AG04449 (cell line): ENCODE data around the gene PARP9.
A peak's percentile ranks its signal among the peaks of the same experiment; 100 is the strongest.

ENCODE experiments used
- CTCF ChIA-PET: fragments of 350-600 bp; formaldehyde crosslinking; extraction: SDS; loops from one replicate; lab custom pipeline; 2021; ENCODE audit warnings: antibody characterized with exemption; lab: Yijun Ruan, JAX
- POLR2A ChIA-PET: fragments of 400-600, 350-600 bp; formaldehyde crosslinking; extraction: SDS; loops from one replicate; lab custom pipeline; 2020; ENCODE audit warnings: antibody characterized with exemption, inconsistent platforms; lab: Yijun Ruan, JAX
- DNase-seq: peaks from one replicate; pipeline ENCODE4 v3.0.0-alpha.2; 2010; ENCODE audit warnings: low read depth, low spot score
- H3K4me3 ChIP-seq: 2 replicates; pipeline ENCODE4 v1.5.1; 2011; ENCODE audit warnings: low read depth, mild to moderate bottlenecking, control low read depth, low read length
- TF ChIP-seq, protein P1 (sequence below): IDR thresholded peaks from one replicate; pipeline ENCODE4 v1.5.1; 2011; ENCODE audit warnings: mild to moderate bottlenecking, moderate library complexity, low read length, control low read depth, inconsistent platforms; ENCODE audit not compliant: insufficient read depth; ENCODE audit errors: missing control alignments

The PARP9 gene

DNA sequence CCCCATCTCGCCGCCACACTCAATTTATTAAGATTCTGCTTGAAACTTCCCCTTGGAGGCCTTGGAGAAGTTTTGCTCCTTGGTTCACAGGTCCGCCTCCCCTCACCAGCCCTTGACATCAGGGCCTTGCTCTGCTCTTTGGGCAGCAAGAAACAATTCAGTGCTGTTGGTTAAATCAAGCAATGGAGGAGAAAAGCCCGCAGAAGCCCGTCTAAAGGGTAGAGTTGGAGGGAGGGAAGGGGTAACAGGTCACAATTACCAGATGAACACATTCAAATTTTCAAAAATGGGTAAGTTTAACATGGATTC is 429 bp downstream of the PARP9 start:
- POLR2A ChIA-PET, result interaction anchor here (1.0 to 1.1 kb wide), 2 partner anchors 115 to 117 kb away, joined by 3 to 6 read pairs; partner anchors contain the start of gene PARP14
- CTCF ChIA-PET, result interaction anchor here (0.8 to 12.1 kb wide), 4 partner anchors 10 to 115 kb away, joined by 3 to 181 read pairs (median 4); partner anchors contain the start of gene PARP14
- TF ChIP-seq, protein P1, sequence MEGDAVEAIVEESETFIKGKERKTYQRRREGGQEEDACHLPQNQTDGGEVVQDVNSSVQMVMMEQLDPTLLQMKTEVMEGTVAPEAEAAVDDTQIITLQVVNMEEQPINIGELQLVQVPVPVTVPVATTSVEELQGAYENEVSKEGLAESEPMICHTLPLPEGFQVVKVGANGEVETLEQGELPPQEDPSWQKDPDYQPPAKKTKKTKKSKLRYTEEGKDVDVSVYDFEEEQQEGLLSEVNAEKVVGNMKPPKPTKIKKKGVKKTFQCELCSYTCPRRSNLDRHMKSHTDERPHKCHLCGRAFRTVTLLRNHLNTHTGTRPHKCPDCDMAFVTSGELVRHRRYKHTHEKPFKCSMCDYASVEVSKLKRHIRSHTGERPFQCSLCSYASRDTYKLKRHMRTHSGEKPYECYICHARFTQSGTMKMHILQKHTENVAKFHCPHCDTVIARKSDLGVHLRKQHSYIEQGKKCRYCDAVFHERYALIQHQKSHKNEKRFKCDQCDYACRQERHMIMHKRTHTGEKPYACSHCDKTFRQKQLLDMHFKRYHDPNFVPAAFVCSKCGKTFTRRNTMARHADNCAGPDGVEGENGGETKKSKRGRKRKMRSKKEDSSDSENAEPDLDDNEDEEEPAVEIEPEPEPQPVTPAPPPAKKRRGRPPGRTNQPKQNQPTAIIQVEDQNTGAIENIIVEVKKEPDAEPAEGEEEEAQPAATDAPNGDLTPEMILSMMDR, result no peak
- no peak for DNase-seq
- peak overlapping the region; percentile 77 for H3K4me3 ChIP-seq

DNA sequence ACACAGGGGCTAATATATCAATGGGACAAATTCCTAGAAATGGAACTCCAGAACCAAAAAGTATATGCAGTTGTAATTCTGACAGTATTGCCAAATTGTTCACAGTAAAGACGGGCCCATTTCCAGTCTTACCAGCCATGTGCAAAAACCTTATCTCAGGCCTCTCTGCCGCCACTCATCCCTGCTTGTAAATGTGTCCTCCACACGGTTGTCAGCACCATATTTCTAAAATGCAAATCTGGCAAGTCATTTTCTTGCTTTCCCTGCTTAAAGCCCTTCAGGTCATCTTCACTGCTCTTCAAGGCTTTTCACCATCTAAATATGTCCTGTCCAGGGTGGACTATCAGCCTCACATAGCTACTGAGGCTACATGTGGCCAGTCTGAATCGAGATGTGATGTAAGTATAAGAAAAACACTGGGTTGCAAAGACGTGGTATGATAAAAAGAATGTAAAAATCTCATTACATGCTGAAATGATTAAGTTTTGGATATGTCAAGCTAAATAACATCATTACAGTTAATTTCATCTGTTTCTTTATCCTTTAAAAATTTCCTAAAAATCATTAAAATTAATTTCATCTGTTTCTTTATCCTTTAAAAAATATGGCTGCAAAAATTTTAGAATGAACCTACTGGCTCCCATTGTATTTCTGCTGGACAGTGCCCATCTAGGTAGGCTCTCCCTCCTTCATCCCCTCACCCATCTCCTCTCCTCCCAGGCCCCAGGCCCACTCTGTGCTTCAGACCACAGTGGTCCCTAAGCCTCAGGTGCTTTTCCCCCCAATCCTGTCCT is 980 bp downstream of the PARP9 start:
- POLR2A ChIA-PET, result no interaction called here
- TF ChIP-seq, protein P1, result no peak
- CTCF ChIA-PET, result interaction anchor here (0.8 to 12.1 kb wide), 6 partner anchors 9 to 118 kb away, joined by 3 to 181 read pairs (median 5); partner anchors contain the start of gene PARP14
- no peak for DNase-seq
- H3K4me3 ChIP-seq, result peak overlapping the region; percentile 77

GRCh38 chr3:122560680-122561079 is 3.4 kb downstream of the PARP9 start:
- DNase-seq, result no peak
- TF ChIP-seq, protein P1, result peak; percentile 54
- ChIA-PET CTCF (interaction anchor here (0.9 to 12.1 kb wide), 7 partner anchors 11 to 118 kb away, joined by 3 to 181 read pairs (median 3); partner anchors contain the start of gene PARP14), POLR2A (no interaction called here)
- H3K4me3 ChIP-seq, result no peak overlapping the region

- TF ChIP-seq, protein P1, result no peak
- no peak for DNase-seq
- POLR2A ChIA-PET, result no interaction called here
- CTCF ChIA-PET, result interaction anchor here (0.6 to 12.1 kb wide), 10 partner anchors 9 to 124 kb away, joined by 3 to 181 read pairs (median 3); partner anchors contain the start of gene PARP14
- H3K4me3 ChIP-seq, result no peak overlapping the region
Measured at GRCh38 chr3:122559906-122560305, 4.2 kb downstream of the PARP9 start.

DNA sequence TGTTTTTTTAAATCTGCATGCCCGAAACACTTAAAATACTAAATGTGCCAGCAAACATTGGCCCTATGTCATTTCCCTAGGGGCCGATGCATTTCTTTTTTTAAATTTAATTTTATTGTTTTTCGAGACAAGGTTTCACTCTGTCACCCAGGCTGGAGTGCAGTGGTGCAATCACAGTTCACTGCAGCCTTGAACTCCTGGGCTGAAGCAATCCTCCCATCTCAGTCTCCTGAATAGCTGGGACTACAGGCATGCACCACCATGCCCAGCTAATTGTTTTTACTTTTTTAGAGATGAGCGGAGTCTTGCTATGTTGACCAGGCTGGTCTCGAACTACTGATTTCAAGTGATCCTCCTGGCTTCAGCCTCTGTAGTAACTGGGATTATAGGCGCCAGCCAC is 5.5 kb downstream of the PARP9 start:
- TF ChIP-seq, protein P1, result no peak
- no peak overlapping the region for H3K4me3 ChIP-seq
- ChIA-PET CTCF (interaction anchor here (1.1 to 12.1 kb wide), 5 partner anchors 10 to 474 kb away, joined by 3 to 181 read pairs (median 3); partner anchors contain the start of genes FAM162A and PARP14), POLR2A (interaction anchor here (0.6 kb wide), 1 partner anchor 136 kb away, joined by 4 read pairs; no protein-coding TSS in a partner anchor)
- DNase-seq, result no peak

GRCh38 chr3:122557356-122557755 is 6.7 kb downstream of the PARP9 start:
- CTCF ChIA-PET, result interaction anchor here (1.9 to 12.1 kb wide), 2 partner anchors 18 to 121 kb away, joined by 4 to 181 read pairs; partner anchors contain the start of gene PARP14
- TF ChIP-seq, protein P1, result no peak

More at GRCh38 chr3:122557356-122557755, 6.7 kb downstream of the PARP9 start:
- H3K4me3 ChIP-seq, result no peak overlapping the region
- no peak for DNase-seq
- POLR2A ChIA-PET, result no interaction called here
